Measurements from ENCODE around the gene SEPTIN2.
"Not testable (repeated sequence)": the region's sequence is repeated elsewhere in the genome, so short reads cannot be mapped to it uniquely, and the experiment has no call there.

Gene SEPTIN2

DNA sequence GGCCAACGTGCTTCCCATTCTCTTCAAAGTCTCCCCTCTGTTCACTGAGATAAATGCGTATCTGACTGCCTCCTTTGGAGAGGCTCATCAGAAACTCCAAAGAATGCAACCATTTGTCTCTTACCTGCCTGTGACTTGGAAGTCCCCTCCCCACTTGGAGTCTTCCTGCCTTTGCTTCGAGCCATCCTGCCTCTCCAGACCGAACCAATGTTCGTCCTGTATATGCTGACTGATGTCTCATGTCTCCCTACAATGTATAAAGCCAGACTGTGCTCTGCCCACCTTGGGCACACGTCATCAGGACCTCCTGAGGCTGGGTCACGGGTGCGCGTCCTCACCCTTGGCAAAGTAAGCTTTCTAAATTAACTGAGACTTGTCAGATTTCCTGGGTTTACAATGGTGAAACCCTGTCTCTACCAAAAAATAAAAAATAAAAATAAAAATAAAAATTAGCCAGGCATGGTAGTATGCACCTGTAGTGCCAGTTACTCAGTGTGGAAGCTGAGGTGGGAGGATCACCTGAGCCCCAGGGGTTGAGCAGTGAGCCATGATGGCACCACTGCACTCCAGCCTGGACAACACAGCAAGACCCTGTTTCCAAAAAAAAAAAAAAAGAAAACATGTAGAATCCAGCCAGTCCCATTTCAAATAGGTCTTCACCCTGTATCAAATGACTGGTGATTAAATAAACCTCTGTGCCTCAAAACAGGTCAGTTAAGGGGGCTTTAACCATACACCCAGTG lies 29.2 kb upstream of the SEPTIN2 start:
- Histone ChIP-seq H3K9ac (ENCODE audit: low read depth in 1 of 2, low read length in 2 of 2) (no peak overlapping the region), H3K27me3 (ENCODE audit: control insufficient read depth in 2 of 2, insufficient read depth in 2 of 2, low read length in 2 of 2) (no peaks in the 10 kb centered on the region), H3K9me3 (ENCODE audit: control insufficient read depth in 2 of 2, low read length in 2 of 2) (no peaks in the 10 kb centered on the region), H3K4me1 (ENCODE audit: control insufficient read depth in 2 of 2, insufficient read depth in 2 of 2, low read length in 2 of 2) (peaks cover 0 to 3% of the 10 kb centered on the region in 2 donors), H3K27ac (ENCODE audit: low read depth in 2 of 2, low read length in 2 of 2) (no peak overlapping the region), H3K36me3 (ENCODE audit: control insufficient read depth in 2 of 2, insufficient read depth in 2 of 2, low read length in 2 of 2) (no peaks in the 10 kb centered on the region), H3K4me3 (ENCODE audit: low read length in 2 of 2) (no peak overlapping the region)

DNA sequence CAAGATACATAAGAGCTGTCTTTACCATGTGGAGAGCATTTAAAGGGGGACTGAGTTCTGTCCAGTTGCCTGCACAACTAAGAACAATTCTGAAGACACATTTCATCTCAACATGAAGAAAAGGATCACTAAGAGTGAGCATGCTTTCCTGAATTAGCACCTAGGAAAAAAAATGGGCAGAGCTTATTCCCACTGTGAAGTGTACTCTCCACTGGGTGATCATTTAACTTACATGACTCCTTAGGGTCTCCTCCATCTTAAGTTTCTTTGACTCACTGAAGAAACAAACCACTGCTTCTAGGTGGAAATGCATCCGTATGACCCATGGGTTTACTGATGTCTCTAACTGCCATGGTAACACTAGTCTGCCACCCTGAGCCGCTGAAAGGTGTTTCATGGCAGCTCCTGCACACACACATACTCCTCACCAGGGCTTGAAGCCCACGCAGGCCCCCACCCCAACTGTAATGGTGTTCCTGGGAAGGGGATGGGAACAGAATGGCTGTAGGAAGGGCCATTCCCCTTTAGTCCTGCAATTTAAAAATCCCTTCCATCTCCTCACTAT lies 27.3 kb upstream of the SEPTIN2 start:
- Histone ChIP-seq H3K9ac (ENCODE audit: low read depth in 1 of 2, low read length in 2 of 2) (no peak overlapping the region), H3K4me3 (ENCODE audit: low read length in 2 of 2) (no peak overlapping the region), H3K4me1 (ENCODE audit: control insufficient read depth in 2 of 2, insufficient read depth in 2 of 2, low read length in 2 of 2) (peaks cover 0 to 3% of the 10 kb centered on the region in 2 donors), H3K27ac (ENCODE audit: low read depth in 2 of 2, low read length in 2 of 2) (no peak overlapping the region), H3K27me3 (ENCODE audit: control insufficient read depth in 2 of 2, insufficient read depth in 2 of 2, low read length in 2 of 2) (no peaks in the 10 kb centered on the region), H3K36me3 (ENCODE audit: control insufficient read depth in 2 of 2, insufficient read depth in 2 of 2, low read length in 2 of 2) (no peaks in the 10 kb centered on the region), H3K9me3 (ENCODE audit: control insufficient read depth in 2 of 2, low read length in 2 of 2) (no peaks in the 10 kb centered on the region)

GRCh38 chr2:241289053-241289452 lies 26.7 kb upstream of the SEPTIN2 start:
- H3K9ac ChIP-seq (ENCODE audit: low read depth in 1 of 2, low read length in 2 of 2), result no peak overlapping the region

DNA sequence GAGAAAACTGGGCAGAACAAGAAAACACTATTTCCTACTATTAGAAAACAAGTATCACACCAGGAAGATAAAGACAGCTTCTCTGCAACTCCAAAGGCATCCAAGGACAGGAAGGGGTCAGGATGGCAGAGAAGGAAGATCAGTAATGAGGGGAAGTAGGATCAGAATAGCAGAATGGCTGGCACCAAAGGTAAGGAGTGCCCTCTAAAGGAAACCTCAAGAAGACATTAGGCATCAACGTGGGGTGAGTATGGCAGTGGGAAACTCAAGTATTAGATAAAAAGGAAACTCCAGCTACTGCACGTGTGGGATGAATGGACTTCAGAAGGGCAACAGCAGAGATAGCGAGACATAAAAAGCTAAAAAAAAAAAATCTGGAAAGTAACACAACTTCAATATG lies 26.1 kb upstream of the SEPTIN2 start:
- Histone ChIP-seq H3K27ac (ENCODE audit: low read depth in 2 of 2, low read length in 2 of 2) (no peak overlapping the region), H3K27me3 (ENCODE audit: control insufficient read depth in 2 of 2, insufficient read depth in 2 of 2, low read length in 2 of 2) (no peaks in the 10 kb centered on the region), H3K9ac (ENCODE audit: low read depth in 1 of 2, low read length in 2 of 2) (no peak overlapping the region), H3K36me3 (ENCODE audit: control insufficient read depth in 2 of 2, insufficient read depth in 2 of 2, low read length in 2 of 2) (no peaks in the 10 kb centered on the region), H3K9me3 (ENCODE audit: control insufficient read depth in 2 of 2, low read length in 2 of 2) (no peaks in the 10 kb centered on the region), H3K4me3 (ENCODE audit: low read length in 2 of 2) (no peak overlapping the region), H3K4me1 (ENCODE audit: control insufficient read depth in 2 of 2, insufficient read depth in 2 of 2, low read length in 2 of 2) (peaks cover 0 to 3% of the 10 kb centered on the region in 2 donors)

More at GRCh38 chr2:241289053-241289452, 26.7 kb upstream of the SEPTIN2 start:
- Histone ChIP-seq H3K36me3 (ENCODE audit: control insufficient read depth in 2 of 2, insufficient read depth in 2 of 2, low read length in 2 of 2) (no peaks in the 10 kb centered on the region), H3K27me3 (ENCODE audit: control insufficient read depth in 2 of 2, insufficient read depth in 2 of 2, low read length in 2 of 2) (no peaks in the 10 kb centered on the region), H3K4me3 (ENCODE audit: low read length in 2 of 2) (no peak overlapping the region), H3K4me1 (ENCODE audit: control insufficient read depth in 2 of 2, insufficient read depth in 2 of 2, low read length in 2 of 2) (peaks cover 0 to 3% of the 10 kb centered on the region in 2 donors), H3K9me3 (ENCODE audit: control insufficient read depth in 2 of 2, low read length in 2 of 2) (no peaks in the 10 kb centered on the region), H3K27ac (ENCODE audit: low read depth in 2 of 2, low read length in 2 of 2) (no peak overlapping the region)

GRCh38 chr2:241291153-241291552 lies 24.6 kb upstream of the SEPTIN2 start:
- no peaks in the 10 kb centered on the region for H3K9me3 ChIP-seq (ENCODE audit: control insufficient read depth in 2 of 2, low read length in 2 of 2)
- no peak overlapping the region for H3K4me3 ChIP-seq (ENCODE audit: low read length in 2 of 2)
- H3K27me3 ChIP-seq (ENCODE audit: control insufficient read depth in 2 of 2, insufficient read depth in 2 of 2, low read length in 2 of 2), result no peaks in the 10 kb centered on the region
- H3K27ac ChIP-seq (ENCODE audit: low read depth in 2 of 2, low read length in 2 of 2), result no peak overlapping the region
- H3K36me3 ChIP-seq (ENCODE audit: control insufficient read depth in 2 of 2, insufficient read depth in 2 of 2, low read length in 2 of 2), result no peaks in the 10 kb centered on the region
- H3K9ac ChIP-seq (ENCODE audit: low read depth in 1 of 2, low read length in 2 of 2), result no peak overlapping the region
- peaks cover 0 to 3% of the 10 kb centered on the region in 2 donors for H3K4me1 ChIP-seq (ENCODE audit: control insufficient read depth in 2 of 2, insufficient read depth in 2 of 2, low read length in 2 of 2)

DNA sequence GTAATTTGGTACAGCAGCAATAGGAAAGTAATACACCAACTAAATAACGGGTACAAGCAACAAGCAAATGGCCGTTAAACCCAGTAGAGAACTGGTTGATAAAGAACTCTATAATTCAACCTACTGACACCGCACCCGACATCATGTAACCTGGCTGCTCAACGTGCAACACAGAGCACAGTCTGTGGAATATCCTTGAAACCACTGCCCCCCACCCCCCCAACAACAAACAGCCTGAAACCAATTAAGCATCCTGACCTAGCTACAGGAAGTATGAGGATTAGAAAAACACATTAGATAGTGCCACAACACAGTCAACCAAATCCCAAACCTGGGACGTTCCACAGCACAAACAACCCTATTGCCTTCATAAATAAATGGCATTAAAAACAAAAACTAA lies 23.7 kb upstream of the SEPTIN2 start:
- H3K9ac ChIP-seq (ENCODE audit: low read depth in 1 of 2, low read length in 2 of 2), result no peak overlapping the region
- no peaks in the 10 kb centered on the region for H3K9me3 ChIP-seq (ENCODE audit: control insufficient read depth in 2 of 2, low read length in 2 of 2)
- no peak overlapping the region for H3K4me3 ChIP-seq (ENCODE audit: low read length in 2 of 2)
- H3K4me1 ChIP-seq (ENCODE audit: control insufficient read depth in 2 of 2, insufficient read depth in 2 of 2, low read length in 2 of 2), result peaks cover 0 to 3% of the 10 kb centered on the region in 2 donors
- no peaks in the 10 kb centered on the region for H3K36me3 ChIP-seq (ENCODE audit: control insufficient read depth in 2 of 2, insufficient read depth in 2 of 2, low read length in 2 of 2)
- no peaks in the 10 kb centered on the region for H3K27me3 ChIP-seq (ENCODE audit: control insufficient read depth in 2 of 2, insufficient read depth in 2 of 2, low read length in 2 of 2)
- no peak overlapping the region for H3K27ac ChIP-seq (ENCODE audit: low read depth in 2 of 2, low read length in 2 of 2)

- H3K27ac ChIP-seq (ENCODE audit: low read depth in 2 of 2, low read length in 2 of 2); H3K27me3 ChIP-seq (ENCODE audit: control insufficient read depth in 2 of 2, insufficient read depth in 2 of 2, low read length in 2 of 2); H3K4me1 ChIP-seq (ENCODE audit: control insufficient read depth in 2 of 2, insufficient read depth in 2 of 2, low read length in 2 of 2); H3K36me3 ChIP-seq (ENCODE audit: control insufficient read depth in 2 of 2, insufficient read depth in 2 of 2, low read length in 2 of 2); H3K4me3 ChIP-seq (ENCODE audit: low read length in 2 of 2); H3K9me3 ChIP-seq (ENCODE audit: control insufficient read depth in 2 of 2, low read length in 2 of 2); H3K9ac ChIP-seq (ENCODE audit: low read depth in 1 of 2, low read length in 2 of 2): not testable (repeated sequence)
These were observed 22.3 kb upstream of the SEPTIN2 start for GRCh38 chr2:241293378-241293797.

- no peaks in the 10 kb centered on the region for H3K9me3 ChIP-seq (ENCODE audit: control insufficient read depth in 2 of 2, low read length in 2 of 2)
- H3K4me3 ChIP-seq (ENCODE audit: low read length in 2 of 2), result no peak overlapping the region
- H3K27me3 ChIP-seq (ENCODE audit: control insufficient read depth in 2 of 2, insufficient read depth in 2 of 2, low read length in 2 of 2), result no peaks in the 10 kb centered on the region
- no peak overlapping the region for H3K9ac ChIP-seq (ENCODE audit: low read depth in 1 of 2, low read length in 2 of 2)
- H3K27ac ChIP-seq (ENCODE audit: low read depth in 2 of 2, low read length in 2 of 2), result no peak overlapping the region
- H3K4me1 ChIP-seq (ENCODE audit: control insufficient read depth in 2 of 2, insufficient read depth in 2 of 2, low read length in 2 of 2), result no peaks in the 10 kb centered on the region
- peaks cover 0 to 6% of the 10 kb centered on the region in 2 donors for H3K36me3 ChIP-seq (ENCODE audit: control insufficient read depth in 2 of 2, insufficient read depth in 2 of 2, low read length in 2 of 2)
These were observed 20.2 kb upstream of the SEPTIN2 start for GRCh38 chr2:241295326-241296095.

DNA sequence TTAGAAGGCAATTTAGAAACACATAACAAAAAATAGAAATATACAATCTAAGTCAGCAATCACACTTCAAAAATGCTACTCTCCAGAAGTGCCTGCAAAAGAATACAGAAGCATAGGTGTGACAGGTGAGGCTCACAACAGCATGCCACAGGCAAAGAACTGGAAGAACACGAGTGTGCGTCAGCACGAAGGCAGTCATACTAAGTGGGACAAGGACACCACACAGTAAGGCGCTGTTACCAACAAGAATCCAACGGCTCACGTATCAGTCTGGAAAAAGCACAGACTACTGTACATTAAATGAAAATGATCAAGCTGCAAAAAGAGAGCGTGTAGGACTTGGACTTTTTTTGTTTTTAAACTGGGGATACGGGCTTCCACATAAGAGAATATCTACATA lies 19.0 kb upstream of the SEPTIN2 start:
- H3K9me3 ChIP-seq (ENCODE audit: control insufficient read depth in 2 of 2, low read length in 2 of 2), result no peaks in the 10 kb centered on the region
- no peak overlapping the region for H3K4me3 ChIP-seq (ENCODE audit: low read length in 2 of 2)
- H3K27me3 ChIP-seq (ENCODE audit: control insufficient read depth in 2 of 2, insufficient read depth in 2 of 2, low read length in 2 of 2), result no peaks in the 10 kb centered on the region
- peaks cover 0 to 6% of the 10 kb centered on the region in 2 donors for H3K36me3 ChIP-seq (ENCODE audit: control insufficient read depth in 2 of 2, insufficient read depth in 2 of 2, low read length in 2 of 2)
- H3K9ac ChIP-seq (ENCODE audit: low read depth in 1 of 2, low read length in 2 of 2), result no peak overlapping the region
- H3K27ac ChIP-seq (ENCODE audit: low read depth in 2 of 2, low read length in 2 of 2), result no peak overlapping the region
- no peaks in the 10 kb centered on the region for H3K4me1 ChIP-seq (ENCODE audit: control insufficient read depth in 2 of 2, insufficient read depth in 2 of 2, low read length in 2 of 2)

DNA sequence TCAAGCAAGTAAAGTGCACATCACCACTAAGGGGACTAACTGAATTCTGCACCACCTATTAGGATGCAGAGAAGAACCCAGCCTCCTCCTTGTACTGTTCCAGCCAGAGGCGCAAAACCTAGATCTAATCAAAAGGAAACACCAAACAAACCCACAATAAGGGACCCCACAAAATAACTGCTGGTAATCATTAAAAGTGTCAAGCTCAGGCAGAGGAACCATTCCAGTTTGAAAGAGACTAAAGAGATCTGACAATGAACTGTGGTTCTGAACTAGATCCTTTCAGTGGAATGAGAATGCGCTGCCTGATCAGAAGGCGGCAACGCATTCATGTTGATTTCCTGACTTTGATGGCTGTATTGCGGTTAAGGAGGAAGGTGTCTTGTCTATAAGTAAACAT lies 17.1 kb upstream of the SEPTIN2 start:
- H3K36me3 ChIP-seq (ENCODE audit: control insufficient read depth in 2 of 2, insufficient read depth in 2 of 2, low read length in 2 of 2), result peaks cover 0 to 6% of the 10 kb centered on the region in 2 donors
- no peaks in the 10 kb centered on the region for H3K9me3 ChIP-seq (ENCODE audit: control insufficient read depth in 2 of 2, low read length in 2 of 2)
- no peak overlapping the region for H3K4me3 ChIP-seq (ENCODE audit: low read length in 2 of 2)
- H3K27ac ChIP-seq (ENCODE audit: low read depth in 2 of 2, low read length in 2 of 2), result no peak overlapping the region
- no peaks in the 10 kb centered on the region for H3K27me3 ChIP-seq (ENCODE audit: control insufficient read depth in 2 of 2, insufficient read depth in 2 of 2, low read length in 2 of 2)
- H3K4me1 ChIP-seq (ENCODE audit: control insufficient read depth in 2 of 2, insufficient read depth in 2 of 2, low read length in 2 of 2), result no peaks in the 10 kb centered on the region
- no peak overlapping the region for H3K9ac ChIP-seq (ENCODE audit: low read depth in 1 of 2, low read length in 2 of 2)
